ENCODE measurements around the gene ZNF487.
"Not testable (repeated sequence)": the region's sequence is repeated elsewhere in the genome, so short reads cannot be mapped to it uniquely, and the experiment has no call there.

Gene ZNF487

GRCh38 chr10:43436291-43437140 is at the start of gene ZNF487:
ZNF487 (plus strand) TSS chr10:43437111; CDS start chr10:43475814, 38,703 bp downstream.
- DNase-seq: no peak

- no peak for DNase-seq
Measured at GRCh38 chr10:43387678-43388032, 49.3 kb upstream of the ZNF487 start.

- no peak for DNase-seq
Measured at GRCh38 chr10:43389867-43390266, 47.0 kb upstream of the ZNF487 start.

GRCh38 chr10:43390333-43390732 is 46.6 kb upstream of the ZNF487 start:
- DNase-seq: no peak

- no peak for DNase-seq
Measured at GRCh38 chr10:43390759-43391158, 46.2 kb upstream of the ZNF487 start.

GRCh38 chr10:43391496-43391895 is 45.4 kb upstream of the ZNF487 start:
- no peak for DNase-seq

GRCh38 chr10:43392748-43393147 is 44.2 kb upstream of the ZNF487 start:
- DNase-seq: no peak

- DNase-seq: not testable (repeated sequence)
Measured at GRCh38 chr10:43393186-43393585, 43.7 kb upstream of the ZNF487 start.

GRCh38 chr10:43393606-43394360 is 43.1 kb upstream of the ZNF487 start:
- DNase-seq: no peak

GRCh38 chr10:43394868-43395267 is 42.0 kb upstream of the ZNF487 start:
- no peak for DNase-seq

- no peak for DNase-seq
Measured at GRCh38 chr10:43395571-43396060, 41.3 kb upstream of the ZNF487 start.

GRCh38 chr10:43396061-43396927 is 40.6 kb upstream of the ZNF487 start:
- DNase-seq: no peak

- DNase-seq: no peak
Measured at GRCh38 chr10:43396928-43397624, 39.8 kb upstream of the ZNF487 start.

GRCh38 chr10:43398939-43399319 is 38.0 kb upstream of the ZNF487 start:
- DNase-seq: no peak

GRCh38 chr10:43399320-43400310 is 37.3 kb upstream of the ZNF487 start:
- DNase-seq: no peak

GRCh38 chr10:43401627-43402026 is 35.3 kb upstream of the ZNF487 start:
- no peak for DNase-seq

GRCh38 chr10:43402176-43402575 is 34.7 kb upstream of the ZNF487 start:
- no peak for DNase-seq

- DNase-seq: no peak
Measured at GRCh38 chr10:43402880-43403452, 33.9 kb upstream of the ZNF487 start.

GRCh38 chr10:43403911-43404703 is 32.8 kb upstream of the ZNF487 start:
- DNase-seq: no peak

- no peak for DNase-seq
Measured at GRCh38 chr10:43404704-43405084, 32.2 kb upstream of the ZNF487 start.
